ENCODE measurements around the gene EPN2.

The EPN2 gene

GRCh38 chr17:19383681-19384470, 146.7 kb downstream of the EPN2 start:
- no peak for TF ChIP-seq CTCF (IDR thresholded peaks at IDR 0.05; ENCODE audit: low read depth, low read length, missing control alignments)
- no peak overlapping the region for H3K4me3 ChIP-seq (replicated peaks; ENCODE audit: low read depth, low read length)
- no peak for DNase-seq (ENCODE audit: extremely low read depth, low read depth)

- H3K4me3 ChIP-seq (replicated peaks; ENCODE audit: low read depth, low read length), result no peak overlapping the region
- peak; percentile 94 for DNase-seq (ENCODE audit: extremely low read depth, low read depth)
- TF ChIP-seq CTCF (IDR thresholded peaks at IDR 0.05; ENCODE audit: low read depth, low read length, missing control alignments), result no peak
Observed at GRCh38 chr17:19384723-19385391, 147.7 kb downstream of the EPN2 start.

- no peak overlapping the region for H3K4me3 ChIP-seq (replicated peaks; ENCODE audit: low read depth, low read length)
- no peak for TF ChIP-seq CTCF (IDR thresholded peaks at IDR 0.05; ENCODE audit: low read depth, low read length, missing control alignments)
- no peak for DNase-seq (ENCODE audit: extremely low read depth, low read depth)
Observed at GRCh38 chr17:19385521-19385983, 148.4 kb downstream of the EPN2 start.

Data from HFF-Myc (cell line).